Omental fat pad (tissue), 4 donors: Measurements from ENCODE around the gene DCUN1D3. TPM values are rescaled to one million over a fixed set of nuclear protein-coding genes. Genes with fewer than 3 reads are reported as not detected.

Experiments
- ATAC-seq: fragments of 150-250 bp; one replicate; pipeline ENCODE4 v1.9.1; 2016; ENCODE audit warnings: mild to moderate bottlenecking, moderate library complexity; ENCODE audit not compliant: low FRiP score
- DNase-seq: peaks from one replicate; pipeline ENCODE4 v3.0.0-alpha.2; 2019; ENCODE audit warnings: low spot score
- CTCF ChIP-seq, 3 donors: fragments of 450-650 bp; IDR thresholded peaks; one replicate each; pipeline ENCODE4 v1.5.1; 2016 to 2017; ENCODE audit warnings: antibody characterized with exemption in 3 of 3, mild to moderate bottlenecking in 3 of 3, moderate library complexity in 2 of 3
- total RNA-seq, 4 donors: library from RNA; depleted of rRNA; stranded (reverse); fragments of >200 nt; gene quantifications; one replicate each; pipeline ENCODE4 v1.1.0, GENCODE V29; 2016

The DCUN1D3 gene
- total RNA-seq, 4 donors from 2014 or later: 37.4 to 103 (median 79.9) TPM

- DNase-seq: no peak
- ATAC-seq: no peak
- TF ChIP-seq CTCF (IDR thresholded peaks at IDR 0.05): no peak
These were observed 61.9 kb downstream of the DCUN1D3 start for GRCh38 chr16:20838240-20838639.

- TF ChIP-seq CTCF (IDR thresholded peaks at IDR 0.05): no peak
- no peak for DNase-seq
- ATAC-seq: no peak
These were observed 67.1 kb downstream of the DCUN1D3 start for GRCh38 chr16:20833086-20833485.

GRCh38 chr16:20830372-20830771, 69.8 kb downstream of the DCUN1D3 start:
- no peak for TF ChIP-seq CTCF (IDR thresholded peaks at IDR 0.05)
- DNase-seq (no peak), ATAC-seq (no peak)

- no peak for DNase-seq
- no peak for ATAC-seq
- no peak for TF ChIP-seq CTCF (IDR thresholded peaks at IDR 0.05)
These were observed 70.6 kb downstream of the DCUN1D3 start for GRCh38 chr16:20829536-20829935.

- TF ChIP-seq CTCF (IDR thresholded peaks at IDR 0.05): no peak
- ATAC-seq (no peak), DNase-seq (no peak)
These were observed 74.1 kb downstream of the DCUN1D3 start for GRCh38 chr16:20826039-20826566.

GRCh38 chr16:20822521-20823325, 77.4 kb downstream of the DCUN1D3 start:
- DNase-seq: no peak
- no peak for TF ChIP-seq CTCF (IDR thresholded peaks at IDR 0.05)
- ATAC-seq: no peak

- no peak for ATAC-seq
- TF ChIP-seq CTCF (IDR thresholded peaks at IDR 0.05): no peak
- DNase-seq: no peak
These were observed 78.5 kb downstream of the DCUN1D3 start for GRCh38 chr16:20821682-20822081.
